Loucy (cell line): Measurements from ENCODE around the gene JAK3.

Experiments used
- H2AFZ ChIP-seq: fragments of 200-600 bp; sonication (generic); 2 replicates; pipeline ENCODE4 v1.6.0; 2016; ENCODE audit warnings: antibody characterized with exemption, mild to moderate bottlenecking, low read length, moderate library complexity
- H3F3A ChIP-seq: fragments of 200-600 bp; 2 replicates; pipeline ENCODE4 v1.6.0; 2016; ENCODE audit warnings: antibody characterized with exemption, low read depth, mild to moderate bottlenecking
- H3K27me3 ChIP-seq: fragments of 200-600 bp; sonication (generic); 2 replicates; pipeline ENCODE4 v1.6.1; 2014; ENCODE audit warnings: low read length, mild to moderate bottlenecking; ENCODE audit not compliant: insufficient read depth, poor library complexity, severe bottlenecking
- H3K36me3 ChIP-seq: fragments of 200-600 bp; sonication (generic); 2 replicates; pipeline ENCODE4 v1.6.1; 2016; ENCODE audit warnings: low read length; ENCODE audit not compliant: insufficient read depth
- H3K4me1 ChIP-seq: fragments of 200-600 bp; sonication (generic); 2 replicates; pipeline ENCODE4 v1.5.1; 2014; ENCODE audit warnings: low read length, mild to moderate bottlenecking; ENCODE audit not compliant: insufficient read depth, poor library complexity, severe bottlenecking
- H3K4me2 ChIP-seq: fragments of 200-600 bp; sonication (generic); 2 replicates; pipeline ENCODE4 v1.6.0; 2014; ENCODE audit warnings: antibody characterized with exemption, low read length, low read depth, mild to moderate bottlenecking; ENCODE audit not compliant: poor library complexity, severe bottlenecking
- H3K4me3 ChIP-seq: fragments of 200-600 bp; sonication (generic); 2 replicates; pipeline ENCODE4 v1.5.1; 2014; ENCODE audit warnings: low read length, mild to moderate bottlenecking, mixed read lengths; ENCODE audit not compliant: poor library complexity, severe bottlenecking
- H3K79me2 ChIP-seq: fragments of 200-600 bp; sonication (generic); 2 replicates; pipeline ENCODE4 v1.6.1; 2014; ENCODE audit warnings: low read length; ENCODE audit not compliant: insufficient read depth
- H3K9ac ChIP-seq: fragments of 200-600 bp; sonication (generic); 2 replicates; pipeline ENCODE4 v1.6.0; 2014; ENCODE audit warnings: mild to moderate bottlenecking, low read depth, low read length, moderate library complexity; ENCODE audit not compliant: poor library complexity, severe bottlenecking
- H3K9me2 ChIP-seq: fragments of 200-600 bp; sonication (generic); replicated peaks from 2 replicates; pipeline ENCODE4 v1.6.1; 2016; ENCODE audit warnings: low read depth, low read length, mixed read lengths
- H3K9me3 ChIP-seq: fragments of 200-600 bp; sonication (generic); 2 replicates; pipeline ENCODE4 v1.6.1; 2014; ENCODE audit warnings: mild to moderate bottlenecking, antibody characterized with exemption, low read length, low read depth; ENCODE audit not compliant: insufficient read depth
- H4K20me1 ChIP-seq: fragments of 200-600 bp; sonication (generic); 2 replicates; pipeline ENCODE4 v1.6.0; 2014; ENCODE audit warnings: antibody characterized with exemption, low read length, mild to moderate bottlenecking; ENCODE audit not compliant: insufficient read depth, poor library complexity, severe bottlenecking
- CTCF ChIP-seq: fragments of 200-600 bp; sonication (generic); conservative IDR thresholded peaks from 2 replicates; pipeline ENCODE4 v1.5.1; 2014; ENCODE audit warnings: mild to moderate bottlenecking, antibody characterized with exemption, low read length
- EZH2phosphoT487 ChIP-seq: fragments of 200-600 bp; IDR thresholded peaks from 2 replicates; pipeline ENCODE4 v1.6.1; 2018; ENCODE audit warnings: antibody characterized with exemption, mild to moderate bottlenecking, moderate library complexity, borderline replicate concordance

Gene JAK3

GRCh38 chr19:17866964-17867486 lies 19.2 kb upstream of the JAK3 start:
- Histone ChIP-seq H3K4me1 (peaks cover 6% of the 10 kb centered on the region), H2AFZ (no peak overlapping the region), H3K4me2 (no peak overlapping the region), H3K9me2 (no peaks in the 10 kb centered on the region), H3K79me2 (peaks cover 19% of the 10 kb centered on the region), H3K9me3 (no peaks in the 10 kb centered on the region), H3K4me3 (no peak overlapping the region), H3F3A (no peaks in the 10 kb centered on the region; the same call in 1 of the 2 replicates), H3K9ac (no peak overlapping the region), H3K36me3 (peaks cover 33% of the 10 kb centered on the region; the same call in 1 of the 2 replicates), H3K27me3 (no peaks in the 10 kb centered on the region), H4K20me1 (peaks cover 20% of the 10 kb centered on the region)
- TF ChIP-seq CTCF (no peak), EZH2phosphoT487 (no peak)

- Histone ChIP-seq H3K9ac (no peak overlapping the region), H3K79me2 (peaks cover 25% of the 10 kb centered on the region), H3K27me3 (no peaks in the 10 kb centered on the region), H3K4me3 (no peak overlapping the region), H3F3A (no peaks in the 10 kb centered on the region; the same call in 1 of the 2 replicates), H3K4me2 (no peak overlapping the region), H3K36me3 (peaks cover 39% of the 10 kb centered on the region; the same call in 1 of the 2 replicates), H3K4me1 (peaks cover 10% of the 10 kb centered on the region), H3K9me3 (no peaks in the 10 kb centered on the region), H3K9me2 (no peaks in the 10 kb centered on the region), H4K20me1 (peaks cover 26% of the 10 kb centered on the region), H2AFZ (no peak overlapping the region)
- TF ChIP-seq CTCF, result no peak
Observed at GRCh38 chr19:17866312-17866963, 18.7 kb upstream of the JAK3 start.

- Histone ChIP-seq H3K4me2 (no peak overlapping the region), H4K20me1 (peaks cover 34% of the 10 kb centered on the region), H3K9ac (no peak overlapping the region), H2AFZ (no peak overlapping the region), H3K27me3 (no peaks in the 10 kb centered on the region), H3F3A (no peaks in the 10 kb centered on the region; the same call in 1 of the 2 replicates), H3K9me2 (no peaks in the 10 kb centered on the region), H3K4me3 (no peak overlapping the region), H3K9me3 (no peaks in the 10 kb centered on the region), H3K79me2 (peaks cover 33% of the 10 kb centered on the region), H3K36me3 (peaks cover 41% of the 10 kb centered on the region; the same call in 1 of the 2 replicates), H3K4me1 (peaks cover 17% of the 10 kb centered on the region)
- TF ChIP-seq CTCF (no peak), EZH2phosphoT487 (no peak)
Observed at GRCh38 chr19:17865364-17866311, 17.9 kb upstream of the JAK3 start.
